NOMO-1 treated with DMSO at 0.1 percent for 48 hours (cell line): ENCODE data around the gene CEP76.
A peak's percentile ranks its signal among the peaks of the same experiment; 100 is the strongest.

ENCODE experiments used
- DNase-seq: peaks from one replicate; lab custom pipeline; 2025; ENCODE audit not compliant: unreplicated experiment; lab: John Stamatoyannopoulos, UW

The CEP76 gene, protein sequence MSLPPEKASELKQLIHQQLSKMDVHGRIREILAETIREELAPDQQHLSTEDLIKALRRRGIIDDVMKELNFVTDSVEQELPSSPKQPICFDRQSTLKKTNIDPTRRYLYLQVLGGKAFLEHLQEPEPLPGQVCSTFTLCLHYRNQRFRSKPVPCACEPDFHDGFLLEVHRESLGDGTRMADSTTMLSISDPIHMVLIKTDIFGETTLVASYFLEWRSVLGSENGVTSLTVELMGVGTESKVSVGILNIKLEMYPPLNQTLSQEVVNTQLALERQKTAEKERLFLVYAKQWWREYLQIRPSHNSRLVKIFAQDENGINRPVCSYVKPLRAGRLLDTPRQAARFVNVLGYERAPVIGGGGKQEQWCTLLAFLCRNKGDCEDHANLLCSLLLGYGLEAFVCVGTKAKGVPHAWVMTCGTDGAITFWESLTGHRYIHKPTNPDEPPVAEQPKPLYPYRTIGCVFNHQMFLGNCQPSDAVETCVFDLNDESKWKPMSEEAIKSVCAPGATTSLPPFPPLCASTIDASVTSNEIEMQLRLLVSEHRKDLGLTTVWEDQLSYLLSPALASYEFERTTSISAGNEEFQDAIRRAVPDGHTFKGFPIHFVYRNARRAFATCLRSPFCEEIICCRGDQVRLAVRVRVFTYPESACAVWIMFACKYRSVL

DNA sequence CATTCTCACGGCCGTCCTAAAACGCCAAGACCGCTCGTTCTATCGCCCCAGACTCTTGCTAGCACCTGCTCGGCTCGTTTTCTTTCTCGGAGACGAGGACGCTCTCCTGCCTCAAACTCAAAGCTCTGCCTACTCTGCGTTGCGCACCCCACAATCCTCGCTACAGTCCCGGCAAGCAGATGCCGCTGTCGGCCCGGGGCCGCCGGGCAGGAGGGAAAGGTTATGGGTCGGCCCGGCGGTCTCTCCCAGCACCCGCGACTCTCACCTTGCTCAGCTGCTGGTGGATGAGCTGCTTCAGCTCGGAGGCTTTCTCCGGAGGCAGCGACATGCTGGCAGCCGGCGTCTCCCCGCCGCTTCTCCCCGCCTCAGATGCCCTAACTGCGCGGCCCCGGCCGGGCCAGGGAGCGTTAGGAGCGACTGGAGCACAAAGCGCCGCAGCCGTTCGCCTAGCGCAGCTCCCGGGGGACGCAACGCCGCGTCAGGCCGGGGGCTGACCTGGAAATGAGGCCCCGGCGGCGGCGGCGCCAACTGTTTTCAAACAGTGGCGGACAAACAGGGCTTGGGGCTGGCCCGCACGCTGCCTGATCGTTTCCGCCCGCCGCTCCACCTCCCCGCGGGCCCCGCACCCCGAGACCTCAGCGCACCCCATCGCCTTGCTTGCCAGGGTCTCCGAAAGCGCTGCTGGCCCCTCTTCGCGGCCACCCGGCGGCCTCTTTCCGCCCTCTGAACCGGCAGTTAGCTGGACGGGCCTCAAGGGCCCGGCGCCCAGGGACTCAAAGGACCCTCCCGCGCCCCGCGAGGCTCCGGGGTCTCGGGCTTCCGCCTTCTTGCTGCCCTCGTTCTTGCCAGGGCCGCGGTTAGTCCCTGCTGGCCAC lies at the start of gene CEP76, which contains the start of gene PSMG2:
Gene CEP76 (minus strand): TSS at position 503 of the 875 bp plus-strand sequence. CDS start 175 bp downstream, at position 328.
Gene PSMG2 (plus strand): TSS at position 822 of the 875 bp plus-strand sequence. CDS start 66 bp downstream, outside the sequence.
- DNase-seq, result peak; percentile 76

DNA sequence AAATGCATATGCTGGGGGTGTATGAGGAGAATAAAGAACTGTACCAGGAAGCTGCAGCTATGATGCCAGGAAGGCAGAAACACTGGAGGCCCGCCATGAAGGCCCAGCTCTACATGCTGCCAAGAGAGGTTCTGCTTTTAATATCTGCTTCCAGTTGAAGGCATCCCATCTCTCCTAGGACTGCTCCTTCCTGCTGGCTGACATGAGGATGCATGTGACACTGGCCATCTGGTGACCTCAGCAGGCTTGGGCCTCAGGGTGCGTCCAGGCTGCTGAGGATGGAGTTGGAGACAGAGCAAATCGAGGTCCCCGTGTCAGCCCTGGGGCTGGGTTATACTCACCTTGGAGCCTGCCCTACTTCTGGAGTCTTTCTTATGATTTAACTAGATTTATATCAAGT lies 49.4 kb upstream of the CEP76 start:
- DNase-seq, result no peak

DNA sequence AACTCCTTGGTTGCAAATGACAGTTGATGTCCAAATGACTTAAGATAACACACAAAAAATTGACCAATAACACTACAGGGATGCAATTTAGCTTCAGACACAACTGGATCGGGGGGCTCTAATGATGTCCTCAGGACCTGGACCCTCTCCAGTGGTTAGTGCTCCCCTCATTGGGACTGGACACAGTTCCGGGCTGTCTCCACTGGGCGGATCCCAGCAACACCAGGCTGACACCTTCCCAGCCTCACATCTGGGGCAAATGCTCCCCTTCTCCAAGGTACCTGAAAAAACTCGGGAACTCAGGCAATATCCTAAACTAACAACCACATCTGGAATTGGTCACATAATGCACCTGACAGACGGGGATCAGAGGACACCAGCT lies 49.0 kb upstream of the CEP76 start:
- DNase-seq, result no peak

DNA sequence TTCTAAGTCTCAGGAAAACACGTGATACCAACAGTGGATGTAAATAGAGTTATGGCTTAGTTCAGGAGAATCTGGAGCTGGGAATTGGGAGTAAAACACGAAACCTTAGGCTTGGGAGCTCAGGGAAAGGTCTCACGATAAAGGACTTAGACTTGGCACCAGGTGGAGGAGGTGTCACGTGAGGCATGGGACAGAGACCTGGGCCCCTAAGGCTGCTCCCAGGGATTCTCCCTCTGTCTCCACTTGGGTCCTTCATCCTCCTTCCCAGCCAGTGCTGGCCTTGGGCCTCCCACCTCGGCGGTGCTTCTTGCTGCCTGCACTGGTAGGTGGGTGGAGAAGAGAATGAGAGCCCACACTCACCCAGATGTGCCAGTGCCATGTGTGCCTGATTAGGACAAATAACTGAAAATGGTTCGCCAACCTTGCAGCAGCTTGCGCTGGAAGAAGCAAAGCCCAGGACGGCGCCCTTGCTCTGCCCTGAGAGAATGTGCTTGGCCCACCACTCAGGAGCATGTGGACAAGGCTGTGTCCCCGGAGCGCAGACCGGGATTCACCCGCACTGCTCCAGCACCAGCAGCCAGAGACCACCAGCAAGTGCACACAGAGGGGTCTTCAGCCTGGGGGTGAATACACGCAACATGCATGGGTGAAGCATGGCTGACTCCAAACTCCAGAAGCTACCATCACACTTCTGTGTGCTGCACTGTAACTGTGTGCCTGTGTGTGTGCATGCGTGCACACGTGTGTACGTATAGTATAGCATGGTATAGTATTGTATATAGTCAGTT lies 48.4 kb upstream of the CEP76 start:
- no peak for DNase-seq

DNA sequence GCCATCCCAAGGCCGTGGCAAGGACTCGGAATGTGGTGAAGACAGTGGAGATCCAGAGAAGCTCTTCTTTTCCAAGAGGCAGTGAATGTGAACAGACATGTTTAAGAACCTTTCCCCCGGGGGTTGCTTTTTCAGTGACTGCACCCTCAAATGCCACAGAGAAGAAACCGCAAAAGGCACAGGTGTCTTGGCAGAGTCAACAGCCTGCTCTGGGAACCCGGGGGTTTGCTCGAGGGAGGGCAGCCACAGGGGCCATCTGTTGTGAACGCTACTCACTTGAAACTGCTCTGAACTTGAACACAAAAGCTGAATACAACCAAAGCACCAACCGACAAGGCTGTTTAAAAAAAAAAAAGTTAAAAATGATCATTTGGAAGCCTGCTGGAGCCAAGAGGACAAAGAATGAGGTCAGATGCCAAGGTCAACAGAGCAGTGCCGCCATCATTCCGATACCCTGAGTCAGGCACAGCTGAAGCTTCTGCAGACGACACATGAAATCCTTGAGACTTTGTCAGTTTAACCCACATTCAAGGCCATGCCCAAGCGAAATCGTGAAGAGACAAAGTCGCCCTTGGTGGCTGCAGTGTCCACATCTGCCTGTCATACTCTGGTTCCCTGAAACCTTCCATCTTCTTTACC lies 47.7 kb upstream of the CEP76 start:
- no peak for DNase-seq

DNA sequence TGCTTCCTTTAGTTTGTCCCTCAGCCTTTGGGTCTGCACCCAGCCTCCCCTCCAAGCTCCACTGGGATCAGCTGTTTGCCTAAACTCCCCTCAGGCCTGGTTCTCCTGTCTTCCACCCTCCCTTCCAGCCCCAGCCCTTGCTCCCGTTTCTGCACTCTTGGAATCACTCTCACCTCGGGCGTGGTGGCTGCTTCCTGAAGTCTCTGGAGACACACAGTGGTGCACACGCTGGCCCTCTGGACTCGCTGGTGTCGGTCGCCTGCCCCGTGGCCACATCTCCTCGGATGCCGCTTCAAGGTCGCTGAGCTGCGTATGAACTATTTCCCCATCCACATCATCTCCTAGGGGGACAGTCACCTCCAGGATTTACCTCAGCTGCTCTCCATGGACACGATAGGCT lies 46.6 kb upstream of the CEP76 start:
- DNase-seq, result no peak

DNA sequence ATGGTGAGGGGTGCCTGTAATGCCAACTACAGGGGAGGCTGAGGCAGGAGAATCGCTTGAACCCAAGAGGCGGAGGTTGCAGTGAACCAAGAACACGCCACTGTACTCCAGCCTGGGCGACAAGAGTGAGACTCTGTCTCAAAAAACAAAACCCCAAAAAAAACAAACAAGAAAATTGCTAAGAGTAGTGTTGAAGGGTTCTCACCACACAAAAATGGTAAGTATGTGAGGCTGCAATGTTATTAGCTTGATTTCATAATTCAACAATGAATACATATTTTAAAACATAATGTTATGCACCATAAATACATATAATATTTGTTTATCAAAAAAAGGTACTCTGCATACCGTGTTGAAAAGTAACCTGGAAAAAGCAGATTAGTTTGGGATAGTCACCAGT lies 46.1 kb upstream of the CEP76 start:
- no peak for DNase-seq

DNA sequence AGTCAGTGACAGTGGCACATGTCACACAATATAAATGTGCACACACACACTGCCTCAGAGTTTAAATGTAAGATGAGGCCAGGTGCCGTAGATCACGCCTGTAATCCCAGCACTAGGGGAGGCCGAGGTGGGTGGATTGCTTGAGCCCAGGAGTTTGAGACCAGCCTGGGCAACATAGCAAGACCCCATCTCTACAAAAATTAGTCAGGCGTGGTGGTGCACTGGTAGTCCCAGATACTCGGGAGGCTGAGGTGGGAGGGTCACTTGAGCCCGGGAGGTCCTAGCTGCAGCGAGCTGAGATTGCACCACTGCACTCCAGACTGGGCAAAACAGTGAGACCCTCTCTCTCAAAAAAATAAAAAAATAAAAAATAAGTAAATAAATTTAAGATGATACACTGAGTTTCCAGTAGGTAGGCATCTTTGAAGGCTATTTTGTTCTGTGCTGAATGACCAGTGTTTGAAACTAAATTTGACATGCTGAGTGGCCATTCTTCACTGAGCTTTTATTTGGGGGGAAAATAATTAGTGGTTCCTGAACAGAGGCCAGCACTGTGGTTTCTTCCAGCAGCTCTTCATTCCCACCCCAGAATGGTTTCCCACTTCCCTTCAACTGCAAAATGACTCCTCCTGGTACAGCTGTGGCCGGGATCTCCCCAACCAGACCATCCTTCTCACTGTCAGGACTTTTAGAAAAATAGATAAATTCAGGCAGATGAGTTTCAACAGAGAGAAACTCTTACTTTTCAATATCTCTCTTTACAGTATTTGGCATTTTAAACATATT lies 45.2 kb upstream of the CEP76 start:
- no peak for DNase-seq

DNA sequence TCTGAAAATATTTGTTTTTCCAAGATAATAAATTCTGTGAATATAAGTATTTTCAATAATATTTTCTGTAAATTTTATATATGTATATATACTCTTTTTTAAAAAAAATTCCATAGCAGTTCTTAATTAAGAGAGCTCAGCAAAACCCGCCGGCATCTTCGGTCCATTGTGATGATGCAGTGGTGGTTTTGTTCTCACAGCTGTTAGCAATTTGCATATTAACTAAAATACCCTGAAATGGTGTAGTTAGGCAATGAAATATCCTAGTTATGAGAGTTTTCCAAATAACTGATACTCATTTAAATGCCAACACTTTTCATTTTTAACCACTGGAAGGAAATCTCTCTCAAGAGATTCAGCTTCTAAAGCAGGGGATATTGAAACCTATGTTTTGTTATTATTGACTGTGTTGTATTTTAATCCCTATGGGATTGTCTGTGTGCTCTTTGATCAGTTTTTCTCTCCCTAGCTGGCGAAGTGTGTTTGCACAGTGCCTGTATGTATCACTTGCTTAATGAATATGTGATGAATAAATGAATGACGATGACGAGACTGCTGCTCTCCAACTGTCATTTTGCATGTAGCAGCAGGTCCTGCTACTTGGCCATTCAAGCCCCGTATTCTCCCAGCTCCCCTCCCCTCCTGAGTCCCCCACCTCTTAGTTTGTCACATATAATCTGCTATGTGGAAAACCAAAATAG lies 42.7 kb upstream of the CEP76 start:
- DNase-seq, result no peak

DNA sequence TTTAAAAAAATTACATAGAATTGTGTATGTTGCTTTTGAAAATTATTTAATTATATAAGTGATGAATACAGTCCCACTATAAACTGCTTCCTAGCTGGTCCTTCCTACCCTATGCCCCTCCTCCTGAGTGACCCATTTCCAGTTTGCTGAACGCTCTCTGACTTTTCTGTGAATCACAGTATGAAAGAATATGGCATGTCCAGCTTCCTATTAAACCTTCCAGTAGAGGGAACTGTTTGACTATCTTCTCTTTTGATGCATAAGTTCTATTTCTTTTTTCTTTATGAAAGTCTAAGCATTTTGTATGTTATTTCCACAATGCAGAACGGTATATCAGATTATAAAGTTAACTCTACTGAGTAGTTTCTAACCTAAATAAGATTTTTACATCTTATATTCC lies 41.6 kb upstream of the CEP76 start:
- DNase-seq, result peak; percentile 61

DNA sequence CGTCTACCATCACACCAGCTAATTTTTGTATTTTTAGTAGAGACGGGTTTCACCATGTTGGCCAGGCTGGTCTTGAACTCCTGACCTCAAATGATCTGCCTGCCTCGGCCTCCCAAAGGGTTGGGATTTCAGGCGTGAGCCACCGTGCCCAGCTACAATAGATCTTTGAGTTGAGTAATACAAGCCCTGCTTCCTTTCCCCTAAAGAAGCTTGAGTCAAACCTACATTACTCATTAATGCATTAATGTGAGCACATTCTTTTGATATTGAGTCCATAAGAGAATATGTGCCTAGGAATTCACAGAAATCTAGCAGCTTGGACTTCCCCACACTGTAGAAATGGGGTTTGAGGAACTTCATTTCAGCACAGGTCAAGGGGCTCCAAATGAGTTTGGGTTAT lies 39.9 kb upstream of the CEP76 start:
- DNase-seq, result no peak

DNA sequence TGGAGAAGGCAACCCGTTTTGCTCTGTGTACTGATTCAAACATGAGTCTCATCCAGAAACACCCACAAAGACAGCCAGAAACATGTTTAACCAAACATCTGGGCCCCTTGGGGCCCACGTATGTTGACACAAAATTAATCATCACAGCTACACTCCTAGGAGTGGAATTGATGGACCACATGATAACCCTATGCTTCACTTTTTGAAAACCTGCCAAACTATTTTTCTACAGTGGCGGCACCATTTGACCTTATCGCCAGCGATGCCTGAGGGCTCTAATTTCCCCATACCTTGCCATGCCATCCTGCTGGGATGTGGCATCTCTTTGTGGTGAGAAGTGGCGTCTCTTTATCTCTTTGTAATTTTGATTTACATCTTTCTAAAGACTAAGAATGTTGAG lies 38.8 kb upstream of the CEP76 start:
- DNase-seq, result no peak

DNA sequence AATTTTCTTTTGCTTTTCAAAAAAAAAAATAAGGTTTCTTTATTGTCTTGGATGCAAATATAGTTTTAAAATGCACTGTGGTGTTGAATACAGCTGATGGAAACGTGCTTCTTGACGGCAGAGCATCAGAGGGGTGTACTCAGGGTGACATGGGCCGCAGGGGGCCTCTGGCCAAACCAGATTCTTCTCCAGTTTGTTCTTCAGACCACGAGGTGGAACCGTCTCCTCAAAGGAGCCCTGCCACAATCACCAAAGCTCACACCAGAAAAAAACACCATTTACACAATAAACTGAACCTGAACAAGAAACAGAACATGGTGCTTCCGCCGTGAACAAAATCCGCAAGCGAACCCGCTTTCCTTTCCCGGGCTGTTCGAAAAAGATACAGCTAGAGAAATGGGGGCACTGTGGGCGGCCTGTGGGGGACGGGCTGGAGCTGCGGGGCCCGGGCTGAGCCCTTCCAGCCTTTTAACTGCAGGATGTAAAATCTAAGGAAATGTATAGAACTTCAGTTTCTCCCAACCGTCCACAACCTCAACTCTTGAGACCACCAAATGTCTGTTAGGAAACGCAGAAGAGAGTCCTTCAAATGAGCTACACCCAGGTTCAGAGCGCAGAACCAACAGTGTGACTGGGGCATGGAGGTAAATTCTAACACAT lies 34.9 kb upstream of the CEP76 start:
- DNase-seq, result no peak

DNA sequence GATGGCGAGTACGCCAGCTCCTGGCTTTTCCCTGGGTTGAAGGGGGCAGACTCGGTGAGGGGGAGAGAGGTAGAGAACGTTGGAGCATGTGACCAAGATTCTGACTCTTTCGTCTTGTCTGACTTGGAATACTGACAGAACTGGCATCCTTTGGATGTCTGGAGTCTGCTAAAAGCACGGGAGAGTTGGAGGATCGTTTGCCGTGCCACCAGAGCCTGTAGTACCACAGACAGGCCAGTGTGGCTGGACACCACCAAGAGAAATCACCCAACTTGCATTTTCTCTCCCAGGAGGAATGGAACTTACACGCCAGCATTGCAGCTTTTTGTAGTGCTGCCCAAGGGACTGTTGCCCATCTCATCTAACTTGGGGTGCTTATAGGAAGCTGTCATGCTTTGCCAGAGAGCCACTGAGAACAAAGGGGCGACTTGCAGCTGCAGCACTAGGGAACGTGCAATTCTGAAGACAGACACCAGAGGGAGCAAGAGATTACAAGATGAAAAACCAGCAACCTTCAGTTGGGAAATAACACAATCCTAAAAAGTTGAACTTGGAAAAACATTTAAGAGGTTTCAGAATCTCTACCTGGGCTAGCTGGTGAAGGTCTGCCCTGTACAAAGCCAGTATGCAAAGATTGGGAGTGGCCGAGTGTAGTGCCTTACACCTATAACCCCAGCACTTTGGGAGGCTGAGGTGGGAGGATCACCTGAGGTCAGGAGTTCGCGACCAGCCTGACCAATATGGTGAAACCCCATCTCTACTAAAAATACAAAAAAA lies 24.4 kb upstream of the CEP76 start:
- DNase-seq, result peak; percentile 51

DNA sequence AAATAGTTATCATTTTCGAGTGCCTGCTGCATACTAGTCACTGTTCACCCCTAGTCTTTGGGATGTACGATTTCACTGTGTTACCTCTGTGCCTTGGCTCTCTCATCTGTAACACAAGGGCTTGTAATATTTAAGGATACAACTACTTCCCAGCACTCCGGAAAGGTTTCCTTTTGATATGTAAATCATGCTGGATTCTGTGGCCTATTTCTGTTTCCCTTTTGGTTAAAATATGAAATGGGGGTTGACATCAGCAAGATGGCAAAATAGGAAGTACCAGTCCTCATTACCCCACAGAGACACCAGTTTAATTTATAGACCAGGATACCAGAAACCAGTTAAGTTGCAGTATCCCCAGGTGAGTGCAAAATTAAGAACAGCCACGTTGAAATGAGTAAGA lies 23.8 kb upstream of the CEP76 start:
- no peak for DNase-seq

DNA sequence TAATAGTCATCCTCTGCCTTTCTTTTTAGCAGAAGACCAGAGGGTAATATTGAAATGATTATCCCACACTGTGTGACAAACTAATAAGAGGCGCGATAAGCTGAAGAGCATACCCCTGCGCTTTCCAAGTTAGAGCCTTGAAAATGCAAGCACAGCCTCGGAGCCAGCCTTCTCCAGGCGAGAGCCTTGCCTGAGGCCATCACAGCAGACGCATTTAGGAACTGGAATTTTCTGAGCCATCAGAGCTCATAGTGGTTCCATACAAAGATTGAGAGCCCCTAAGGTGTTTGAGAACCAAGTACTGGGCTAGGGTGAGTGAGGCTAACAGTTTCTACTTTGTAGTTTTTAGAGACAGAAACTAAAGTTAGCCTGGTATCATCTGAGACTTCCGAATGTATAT lies 20.2 kb upstream of the CEP76 start:
- DNase-seq, result no peak

DNA sequence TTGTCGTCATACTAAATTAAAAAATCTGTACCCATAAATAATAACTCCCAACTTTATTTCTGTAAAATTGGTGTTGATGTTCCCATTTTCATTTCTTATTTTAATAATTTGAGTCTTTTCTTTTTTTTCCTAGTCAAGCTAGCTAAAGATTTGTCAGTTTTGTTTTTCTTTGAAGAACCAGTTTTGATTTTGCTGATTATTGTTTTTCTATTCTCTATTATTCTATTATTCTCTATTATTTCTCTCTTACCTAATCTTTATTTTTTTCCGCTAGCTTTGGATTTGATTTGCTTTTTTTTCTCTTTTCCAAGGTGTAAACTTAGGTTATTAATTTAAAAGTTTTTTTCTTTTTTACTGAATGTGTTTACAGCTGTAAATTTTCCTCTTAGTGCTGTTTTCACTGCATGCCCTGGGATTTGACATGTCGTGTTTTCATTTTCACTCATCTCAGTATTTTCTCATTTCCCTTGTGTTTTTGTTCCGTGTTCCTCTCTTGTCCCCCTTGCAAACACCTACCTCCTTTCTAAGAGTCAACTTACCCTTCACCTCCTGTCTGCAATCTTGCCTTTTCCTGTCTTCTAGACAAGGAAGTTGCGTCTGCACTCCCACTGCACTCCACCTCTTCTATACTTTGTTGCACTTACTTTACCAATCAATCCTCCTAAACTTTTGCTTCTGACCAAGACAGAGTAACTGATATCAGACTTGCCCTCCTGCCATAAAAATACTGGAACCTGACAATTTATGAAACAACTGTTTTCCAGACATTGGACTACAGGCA lies 19.2 kb upstream of the CEP76 start:
- no peak for DNase-seq
